Effector memory CD4-positive, alpha-beta T cell (primary cell): ENCODE measurements around the gene ATG9A.

Experiments used
- DNase-seq, 3 donors: peaks; one replicate each; pipeline ENCODE4 v3.0.0-alpha.2; 2020
- H3K27ac ChIP-seq: 2 replicates; pipeline ENCODE4 v1.7.0; 2013; ENCODE audit warnings: mild to moderate bottlenecking, low read length, moderate library complexity; ENCODE audit not compliant: insufficient read depth, poor library complexity, severe bottlenecking
- H3K27me3 ChIP-seq: replicated peaks from 2 replicates; pipeline ENCODE4 v1.7.0; 2013; ENCODE audit warnings: mild to moderate bottlenecking, low read length; ENCODE audit not compliant: insufficient read depth, control insufficient read depth, poor library complexity, severe bottlenecking
- H3K36me3 ChIP-seq: 2 replicates; pipeline ENCODE4 v1.7.0; 2013; ENCODE audit warnings: mild to moderate bottlenecking, low read length, moderate library complexity; ENCODE audit not compliant: control insufficient read depth, insufficient read depth
- H3K4me1 ChIP-seq: 2 replicates; pipeline ENCODE4 v1.7.0; 2013; ENCODE audit warnings: low read length, mild to moderate bottlenecking; ENCODE audit not compliant: control insufficient read depth, insufficient read depth, poor library complexity, severe bottlenecking
- H3K4me3 ChIP-seq: 2 replicates; pipeline ENCODE4 v1.7.0; 2013; ENCODE audit warnings: low read length, low read depth, mild to moderate bottlenecking; ENCODE audit not compliant: insufficient read depth, poor library complexity, severe bottlenecking
- H3K9me3 ChIP-seq: 2 replicates; pipeline ENCODE4 v1.7.0; 2013; ENCODE audit warnings: mild to moderate bottlenecking, low read length, moderate library complexity; ENCODE audit not compliant: control insufficient read depth

Gene ATG9A

DNA sequence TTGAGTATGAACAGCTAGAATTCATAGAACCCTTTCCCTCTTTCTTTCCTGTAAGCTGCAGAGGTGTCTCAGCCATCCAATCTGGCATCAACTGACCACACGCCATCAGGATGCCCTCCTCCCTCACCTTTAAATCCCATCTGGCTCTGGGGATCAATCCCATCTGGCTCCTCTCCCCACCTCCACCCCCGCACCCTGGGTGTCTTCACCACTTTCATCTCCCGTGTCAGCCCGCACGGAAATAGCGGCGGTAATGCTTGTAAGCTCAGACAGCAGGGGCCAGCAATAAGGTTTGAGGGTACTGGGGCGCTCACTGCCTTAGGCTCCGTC, 23.1 kb upstream of the ATG9A start:
- Histone ChIP-seq H3K36me3 (peaks cover 12% of the 10 kb centered on the region), H3K4me1 (peaks cover 48% of the 10 kb centered on the region), H3K27me3 (no peaks in the 10 kb centered on the region), H3K27ac (peak overlapping the region; percentile 94), H3K9me3 (no peaks in the 10 kb centered on the region), H3K4me3 (peak overlapping the region; percentile 87)
- DNase-seq: no peak

DNA sequence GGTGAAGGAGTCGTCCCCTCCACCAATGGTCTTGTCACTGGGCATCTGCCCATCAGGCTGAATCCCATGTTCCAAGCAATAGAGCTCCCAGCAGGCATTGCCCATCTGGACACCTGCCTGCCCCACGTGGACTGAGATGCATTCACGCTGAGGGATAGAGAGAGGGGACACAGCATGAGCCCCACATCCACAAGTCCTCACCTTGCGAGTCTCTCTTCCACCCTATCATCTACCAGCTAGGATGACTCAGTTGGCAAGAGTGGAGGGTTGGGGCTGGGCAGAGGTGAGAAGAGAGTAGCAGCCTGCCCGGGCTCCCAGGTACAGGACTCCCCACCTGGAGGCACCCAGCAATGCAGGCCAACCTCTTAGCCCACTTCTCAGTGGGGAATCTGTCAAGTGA, 22.6 kb upstream of the ATG9A start:
- Histone ChIP-seq H3K4me3 (peak overlapping the region; percentile 87), H3K27me3 (no peaks in the 10 kb centered on the region), H3K4me1 (peaks cover 53% of the 10 kb centered on the region), H3K27ac (peak overlapping the region; percentile 94), H3K36me3 (peaks cover 12% of the 10 kb centered on the region), H3K9me3 (no peaks in the 10 kb centered on the region)
- peak in 1 of 3 donors; percentile 26 for DNase-seq

DNA sequence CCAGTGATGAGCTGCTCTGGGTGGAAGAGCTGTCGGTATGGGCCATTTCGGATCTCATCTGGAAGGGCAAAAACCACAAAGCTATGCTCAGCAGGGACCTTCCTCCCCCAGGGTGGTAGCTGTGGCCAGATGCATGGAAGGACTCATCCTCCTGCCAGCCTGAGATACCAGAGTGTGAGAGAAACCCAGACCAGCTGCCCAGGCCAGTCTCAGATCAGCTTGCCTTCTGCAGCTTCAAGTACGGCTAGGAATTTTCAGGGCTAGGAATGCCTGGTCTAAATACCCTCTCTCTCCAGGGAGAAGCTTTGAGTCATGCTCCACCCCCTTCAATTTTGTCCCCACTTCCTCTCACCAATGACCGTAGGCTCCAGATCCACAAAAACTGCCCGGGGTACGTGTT, 22.2 kb upstream of the ATG9A start:
- H3K4me3 ChIP-seq: peak overlapping the region; percentile 87
- no peaks in the 10 kb centered on the region for H3K27me3 ChIP-seq
- DNase-seq: no peak
- peaks cover 12% of the 10 kb centered on the region for H3K36me3 ChIP-seq
- no peaks in the 10 kb centered on the region for H3K9me3 ChIP-seq
- peak overlapping the region; percentile 94 for H3K27ac ChIP-seq
- H3K4me1 ChIP-seq: peaks cover 57% of the 10 kb centered on the region

DNA sequence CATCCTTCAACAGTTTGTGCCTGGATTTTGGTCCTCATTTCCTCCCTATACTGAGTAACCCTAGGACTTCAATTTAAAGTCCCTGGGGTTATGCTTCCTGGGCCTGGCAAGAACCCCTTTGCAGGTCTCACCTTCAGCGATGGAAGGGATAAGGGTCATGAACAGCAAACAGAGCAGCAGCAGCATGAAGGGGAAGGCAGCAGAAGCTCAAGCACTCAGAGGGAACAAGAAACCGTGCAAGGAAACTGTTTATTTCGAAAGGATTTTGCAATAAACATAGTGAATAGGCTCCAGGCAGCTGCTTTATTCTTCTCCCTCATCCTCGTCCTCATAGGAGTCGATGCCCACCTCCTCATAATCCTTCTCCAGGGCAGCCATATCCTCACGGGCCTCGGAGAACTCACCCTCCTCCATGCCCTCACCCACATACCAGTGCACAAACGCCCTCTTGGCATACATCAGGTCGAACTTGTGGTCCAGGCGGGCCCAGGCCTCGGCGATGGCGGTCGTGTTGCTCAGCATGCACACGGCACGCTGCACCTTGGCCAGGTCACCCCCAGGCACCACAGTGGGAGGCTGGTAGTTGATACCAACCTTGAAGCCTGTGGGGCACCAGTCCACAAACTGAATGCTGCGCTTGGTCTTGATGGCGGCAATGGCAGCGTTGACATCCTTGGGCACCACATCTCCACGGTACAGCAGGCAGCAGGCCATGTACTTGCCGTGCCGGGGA, 20.8 kb upstream of the ATG9A start:
- H3K4me3 ChIP-seq: peak overlapping the region; percentile 43
- H3K27me3 ChIP-seq: no peaks in the 10 kb centered on the region
- no peak for DNase-seq
- H3K36me3 ChIP-seq: peaks cover 12% of the 10 kb centered on the region
- H3K4me1 ChIP-seq: peaks cover 67% of the 10 kb centered on the region
- peak overlapping the region; percentile 69 for H3K27ac ChIP-seq
- no peaks in the 10 kb centered on the region for H3K9me3 ChIP-seq

DNA sequence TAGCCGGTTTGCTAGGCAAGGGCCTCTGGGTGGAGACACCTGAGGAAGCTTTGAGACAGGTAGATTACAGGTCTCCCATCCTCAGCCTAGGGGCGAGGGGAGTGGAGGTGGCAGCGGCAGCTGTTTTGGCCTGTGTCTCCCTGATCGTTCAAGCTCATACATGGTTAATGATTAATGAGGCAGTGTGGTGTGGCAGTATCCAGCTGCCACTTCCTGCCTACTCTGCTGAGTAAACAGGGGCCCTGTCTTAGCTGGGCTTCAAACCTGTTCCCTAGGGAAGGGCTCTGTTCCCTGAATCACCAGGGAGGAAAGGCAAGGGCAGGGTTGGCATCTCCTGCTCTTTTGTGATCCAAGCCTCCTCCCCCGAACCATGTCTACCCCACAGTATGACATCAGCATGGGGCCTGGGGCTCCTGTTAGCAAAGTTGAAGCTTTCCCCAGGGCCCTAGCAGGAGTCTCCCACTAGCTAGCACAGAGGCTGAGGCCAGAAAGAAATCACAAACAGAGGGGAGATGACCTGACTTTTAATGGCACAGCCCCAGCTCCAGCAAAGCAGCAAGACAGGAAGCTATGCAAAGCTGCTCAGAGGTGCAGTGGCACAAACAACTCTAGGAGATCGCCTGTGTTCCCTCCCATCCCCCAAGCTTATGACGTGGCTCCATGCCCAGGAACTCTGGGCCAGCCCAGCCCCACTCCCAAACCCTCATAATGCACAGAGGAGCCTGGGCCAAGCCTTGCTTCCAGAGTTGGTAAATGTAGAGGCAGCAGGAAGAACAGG, 20.0 kb upstream of the ATG9A start:
- Histone ChIP-seq H3K9me3 (no peaks in the 10 kb centered on the region), H3K4me1 (peaks cover 75% of the 10 kb centered on the region), H3K4me3 (peak overlapping the region; percentile 43), H3K36me3 (peaks cover 12% of the 10 kb centered on the region), H3K27me3 (no peaks in the 10 kb centered on the region), H3K27ac (peak overlapping the region; percentile 69)
- DNase-seq: peak in 1 of 3 donors; percentile 47

DNA sequence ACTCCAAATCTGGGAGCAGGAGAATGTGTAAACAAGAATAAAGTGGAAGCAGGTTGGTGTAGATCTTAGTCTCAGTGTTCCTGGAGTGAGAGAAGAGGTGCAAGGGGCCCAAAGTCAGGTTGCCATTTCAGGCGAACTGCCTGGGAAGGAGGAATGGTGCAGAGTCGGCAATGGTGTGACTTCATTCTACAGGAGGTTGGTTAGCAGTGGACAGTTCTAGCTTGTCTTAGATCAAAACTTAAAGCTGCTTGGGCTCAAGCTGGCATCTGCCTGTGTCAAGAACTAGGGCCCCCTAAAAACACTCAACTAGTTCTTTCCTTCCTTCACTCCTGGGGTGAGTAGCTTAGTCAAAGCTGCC, 19.4 kb upstream of the ATG9A start:
- DNase-seq: no peak
- Histone ChIP-seq H3K4me3 (peak overlapping the region; percentile 43), H3K27ac (peak overlapping the region; percentile 69), H3K4me1 (peaks cover 75% of the 10 kb centered on the region), H3K9me3 (no peaks in the 10 kb centered on the region), H3K27me3 (no peaks in the 10 kb centered on the region), H3K36me3 (peaks cover 12% of the 10 kb centered on the region)

DNA sequence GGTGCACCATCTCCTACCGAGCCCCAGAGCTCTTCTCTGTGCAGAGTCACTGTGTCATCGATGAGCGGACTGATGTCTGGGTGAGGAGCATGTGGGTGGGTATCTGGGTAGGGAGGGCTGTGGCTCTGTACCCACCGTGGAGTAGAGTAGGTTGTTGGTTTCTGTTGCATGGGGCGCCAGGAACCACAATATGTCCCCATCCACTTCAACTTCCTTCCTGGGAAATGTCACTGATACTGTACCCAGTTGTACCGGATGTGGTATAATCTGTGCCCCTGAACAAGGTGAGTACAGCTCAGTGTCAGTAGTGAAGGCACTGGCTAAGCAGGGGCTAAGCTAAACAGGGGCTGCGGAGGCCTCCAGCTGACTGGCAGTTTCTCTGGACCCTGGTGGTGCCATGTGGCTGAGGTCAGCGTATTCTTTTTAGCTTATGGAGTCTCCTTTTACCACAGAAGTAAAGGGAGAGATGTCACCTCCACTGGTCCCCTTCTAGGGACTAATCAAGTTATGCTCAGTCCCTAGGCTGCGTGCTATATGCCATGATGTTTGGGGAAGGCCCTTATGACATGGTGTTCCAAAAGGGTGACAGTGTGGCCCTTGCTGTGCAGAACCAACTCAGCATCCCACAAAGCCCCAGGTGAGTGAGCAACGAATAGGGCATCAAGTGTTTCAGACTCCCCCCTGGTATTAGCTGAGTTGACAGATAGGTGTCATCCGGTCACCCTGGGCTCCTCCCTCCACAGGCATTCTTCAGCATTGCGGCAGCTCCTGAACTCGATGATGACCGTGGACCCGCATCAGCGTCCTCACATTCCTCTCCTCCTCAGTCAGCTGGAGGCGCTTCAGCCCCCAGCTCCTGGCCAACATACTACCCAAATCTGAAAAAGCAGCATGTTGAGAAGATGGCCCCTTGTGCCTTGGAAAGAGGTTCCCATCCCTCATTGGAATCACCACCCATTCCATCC, 18.5 kb upstream of the ATG9A start:
- Histone ChIP-seq H3K36me3 (peaks cover 12% of the 10 kb centered on the region), H3K9me3 (no peaks in the 10 kb centered on the region), H3K27me3 (no peaks in the 10 kb centered on the region), H3K27ac (peak overlapping the region; percentile 69), H3K4me1 (peaks cover 75% of the 10 kb centered on the region), H3K4me3 (peak overlapping the region; percentile 37)
- DNase-seq: peak; percentile 51 to 63 (median 59)

DNA sequence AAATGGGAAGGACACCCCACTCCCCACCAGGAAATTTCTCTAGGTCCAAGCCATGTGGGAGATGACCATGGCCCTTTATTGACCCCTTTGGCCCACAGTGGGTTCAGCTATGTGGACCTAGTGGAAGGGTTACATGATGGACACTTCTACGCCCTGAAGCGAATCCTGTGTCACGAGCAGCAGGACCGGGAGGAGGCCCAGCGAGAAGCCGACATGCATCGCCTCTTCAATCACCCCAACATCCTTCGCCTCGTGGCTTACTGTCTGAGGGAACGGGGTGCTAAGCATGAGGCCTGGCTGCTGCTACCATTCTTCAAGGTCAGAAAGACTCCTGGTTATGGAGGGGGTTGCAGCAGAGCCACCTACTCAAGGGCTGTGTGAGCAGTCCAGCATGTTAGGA, 17.1 kb upstream of the ATG9A start:
- H3K36me3 ChIP-seq: peaks cover 12% of the 10 kb centered on the region
- no peaks in the 10 kb centered on the region for H3K9me3 ChIP-seq
- H3K4me3 ChIP-seq: no peak overlapping the region
- no peaks in the 10 kb centered on the region for H3K27me3 ChIP-seq
- peak overlapping the region; percentile 95 for H3K27ac ChIP-seq
- DNase-seq: no peak
- peaks cover 64% of the 10 kb centered on the region for H3K4me1 ChIP-seq

DNA sequence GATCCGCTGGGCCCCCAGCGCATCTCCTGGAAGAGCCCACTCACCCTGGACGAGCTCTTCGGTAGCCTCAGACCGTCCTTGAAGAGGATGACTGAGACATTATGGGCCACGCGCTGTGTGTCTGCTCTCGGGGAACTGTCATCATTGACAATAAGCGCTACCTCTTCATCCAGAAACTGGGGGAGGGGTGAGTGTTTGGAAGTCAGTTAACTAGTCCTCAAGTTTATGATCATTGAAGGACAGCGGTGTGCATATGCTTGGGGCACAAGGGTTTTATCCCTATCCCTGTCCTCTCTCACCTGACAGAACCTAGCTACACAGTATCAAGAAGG, 16.4 kb upstream of the ATG9A start:
- Histone ChIP-seq H3K9me3 (no peaks in the 10 kb centered on the region), H3K36me3 (peaks cover 12% of the 10 kb centered on the region), H3K27me3 (no peaks in the 10 kb centered on the region), H3K27ac (peak overlapping the region; percentile 95), H3K4me3 (peak overlapping the region; percentile 93), H3K4me1 (peaks cover 58% of the 10 kb centered on the region)
- DNase-seq: no peak
